GM12878 (cell line): Measurements from ENCODE around the gene IAPP.

Source experiments
- CTCF ChIP-seq, 3 experiments: IDR thresholded peaks in 2 of 3; conservative IDR thresholded peaks in 1 of 3; 2 replicates each; pipeline ENCODE4 v1.5.1; 2011; ENCODE audit warnings: low read depth in 3 of 3, low read length in 3 of 3, mild to moderate bottlenecking in 3 of 3, control low read depth in 2 of 3, moderate library complexity in 2 of 3, inconsistent platforms in 1 of 3, mixed read lengths in 1 of 3; ENCODE audit not compliant: control insufficient read depth in 2 of 3, insufficient read depth in 1 of 3; ENCODE audit errors: extremely low read depth in 1 of 3
- NR2C2 ChIP-seq: IDR thresholded peaks from 2 replicates; pipeline ENCODE4 v1.6.1; 2011; ENCODE audit warnings: borderline replicate concordance, low read depth; ENCODE audit not compliant: control insufficient read depth, insufficient read length
- NRF1 ChIP-seq: conservative IDR thresholded peaks from 2 replicates; pipeline ENCODE4 v1.6.1; 2011; ENCODE audit warnings: mild to moderate bottlenecking, low read depth, low read length, improper control_type of control experiment
- RB1 ChIP-seq: fragments of 450-650 bp; formaldehyde crosslinking; IDR thresholded peaks from 2 replicates; pipeline ENCODE4 v1.6.1; 2017; ENCODE audit warnings: mild to moderate bottlenecking, borderline replicate concordance
- TARDBP ChIP-seq: IDR thresholded peaks from 2 replicates; pipeline ENCODE4 v1.6.1; 2016; ENCODE audit warnings: borderline replicate concordance

GRCh38 chr12:21341769-21342168, 30.9 kb upstream of the IAPP start:
- TF ChIP-seq NR2C2 (no peak), RB1 (no peak), CTCF (IDR thresholded peaks at IDR 0.05 in 2 of 3, conservative IDR thresholded peaks at IDR 0.05 in 1 of 3; ENCODE audit: control insufficient read depth in 2 of 3, extremely low read depth in 1 of 3, insufficient read depth in 1 of 3, low read depth in 3 of 3, low read length in 3 of 3) (no peak), TARDBP (no peak), NRF1 (no peak)
